Measurements from ENCODE around the gene MSRB3. TPM values are rescaled to one million over a fixed set of nuclear protein-coding genes. Genes with fewer than 3 reads are reported as not detected.

Gene MSRB3
- polyA plus RNA-seq, 1 of the 3 experiments (the other 2 are of a cell fraction): 24.3 TPM

GRCh38 chr12:65276916-65277530 lies 1.5 kb upstream of the MSRB3 start (continued):
- TF ChIP-seq MEF2A (IDR thresholded peaks at IDR 0.05; ENCODE audit: borderline replicate concordance, low read depth) (no peak), SIN3A (IDR thresholded peaks at IDR 0.05; ENCODE audit: borderline replicate concordance, low read depth, low read length) (no peak), RCOR1 (IDR thresholded peaks at IDR 0.05; ENCODE audit: low read length) (no peak), FOXJ3 (CRISPR knock-in tag; IDR thresholded peaks at IDR 0.05) (no peak), RXRA (IDR thresholded peaks at IDR 0.05; ENCODE audit: borderline replicate concordance, low read depth) (no peak), EZH2phosphoT487 (IDR thresholded peaks at IDR 0.05; ENCODE audit: borderline replicate concordance, low read depth) (no peak), MAX (IDR thresholded peaks at IDR 0.05; ENCODE audit: low read depth) (no peak), JUND (IDR thresholded peaks at IDR 0.05) (no peak), YY1 (IDR thresholded peaks at IDR 0.05; ENCODE audit: low read depth) (no peak)

- ChIA-PET POLR2A (no interaction called here), CTCF (no interaction called here)
- Histone ChIP-seq H3K9me3 (no peaks in the 10 kb centered on the region), H3K9me2 (no peaks in the 10 kb centered on the region), H3K4me1 (ENCODE audit: control insufficient read depth in 1 of 2, insufficient read depth in 2 of 2, low read depth in 1 of 2, low read length in 1 of 2) (peaks cover 3 to 12% of the 10 kb centered on the region in 2 experiments; a peak in 2 of 4 replicates), H3K36me3 (replicated peaks in 1 of 2; ENCODE audit: control insufficient read depth in 1 of 2, insufficient read depth in 2 of 2, low read length in 1 of 2) (no peaks in the 10 kb centered on the region), H3F3A (replicated peaks; ENCODE audit: insufficient read depth) (no peaks in the 10 kb centered on the region), H3K79me2 (ENCODE audit: insufficient read depth) (peaks cover 38% of the 10 kb centered on the region), H2AFZ (ENCODE audit: low read depth) (peak overlapping the region; percentile 76), H3K9ac (peak overlapping the region; percentile 89), H3K27me3 (ENCODE audit: insufficient read depth) (no peaks in the 10 kb centered on the region; the same call in 1 of the 2 replicates), H3K4me3 (ENCODE audit: low read depth in 2 of 2, low read length in 1 of 2) (peak overlapping the region; percentile 70 to 83), H4K20me1 (ENCODE audit: insufficient read depth) (peaks cover 22% of the 10 kb centered on the region), H3K4me2 (peak overlapping the region; percentile 87), H3K27ac (ENCODE audit: low read depth in 2 of 2, low read length in 1 of 2) (peak overlapping the region; percentile 60 to 89; a peak in 3 of 4 replicates)
- TF ChIP-seq GABPA (IDR thresholded peaks at IDR 0.05; ENCODE audit: low read depth) (no peak), ZBTB33 (IDR thresholded peaks at IDR 0.05; ENCODE audit: borderline replicate concordance, low read depth) (no peak), USF2 (IDR thresholded peaks at IDR 0.05; ENCODE audit: borderline replicate concordance, low read depth, low read length) (no peak), TAF1 (IDR thresholded peaks at IDR 0.05; ENCODE audit: borderline replicate concordance, low read depth, low read length) (no peak), ELF1 (IDR thresholded peaks at IDR 0.05) (no peak), FOSL2 (IDR thresholded peaks at IDR 0.05; ENCODE audit: borderline replicate concordance, low read depth) (no peak), POLR2AphosphoS5 (IDR thresholded peaks at IDR 0.05; ENCODE audit: low read depth, low read length) (0 out of 2 replicates have a peak, but pooled peaks have one; percentile 3), REST (IDR thresholded peaks at IDR 0.05; ENCODE audit: low read depth, low read length) (no peak)
- 41% methylated on average over 22 of the region's 23 CpGs for WGBS (ENCODE audit: low lambda C conversion rate)
- no peak for DNase-seq
Observed at GRCh38 chr12:65277994-65278575, 398 bp upstream of the MSRB3 start.
